Measurements from ENCODE around the gene IRGQ. TPM values are rescaled to one million over a fixed set of nuclear protein-coding genes. Genes with fewer than 3 reads are reported as not detected.
A peak's percentile ranks its signal among the peaks of the same experiment; 100 is the strongest.
"Not testable (repeated sequence)": the region's sequence is repeated elsewhere in the genome, so short reads cannot be mapped to it uniquely, and the experiment has no call there.

IRGQ gene
- polyA plus RNA-seq, 4 donors = 2.0 to 8.8 (median 3.9) TPM

DNA sequence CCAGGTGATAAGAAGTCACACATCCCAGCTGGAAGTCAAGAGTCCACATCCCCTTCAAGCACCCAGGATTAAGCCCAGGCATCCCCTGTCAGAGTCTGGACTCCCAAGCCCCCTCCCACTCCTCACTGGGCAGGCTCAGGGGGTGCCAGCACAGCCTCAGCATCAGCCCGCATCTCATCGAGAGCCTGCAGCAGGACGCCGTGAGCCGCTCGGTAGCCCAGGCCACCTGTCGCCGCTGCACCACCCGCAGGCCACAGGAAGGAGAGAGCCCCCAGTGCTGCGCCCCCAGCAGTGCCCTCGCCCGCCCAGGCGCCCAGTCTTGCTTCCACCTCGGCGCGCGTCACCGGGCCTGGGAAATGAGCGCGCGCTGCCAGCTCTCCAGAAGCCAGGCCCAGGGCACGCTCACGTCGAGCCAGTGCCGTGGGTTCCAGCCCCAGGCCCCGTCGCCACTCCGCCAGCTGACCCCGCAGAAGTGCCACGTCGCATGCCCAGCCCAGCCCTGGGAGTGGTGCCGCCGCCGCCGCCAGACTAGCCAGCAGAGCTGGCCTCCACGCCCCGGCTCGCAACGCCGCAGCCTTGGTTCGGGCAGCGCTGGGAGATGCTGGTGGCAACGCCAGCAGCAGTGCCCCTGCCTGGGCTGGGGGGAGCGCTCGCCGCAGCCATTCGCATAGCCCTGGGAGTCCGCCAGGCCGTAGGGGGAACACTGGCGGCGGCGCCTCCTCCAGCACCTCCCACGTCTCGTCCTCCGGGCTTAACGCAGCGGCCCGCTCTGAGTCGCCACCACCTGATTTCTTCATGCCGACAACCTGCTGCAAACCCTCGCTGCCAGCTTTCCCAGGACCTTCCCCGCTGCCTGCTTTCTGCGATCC lies 3.8 kb downstream of the IRGQ start:
- 97% methylated on average over 58 to 63 of the region's 63 CpGs for WGBS, 3 donors
- no peaks in the 10 kb centered on the region for H3K27me3 ChIP-seq (ENCODE audit: control insufficient read depth in 3 of 3, insufficient read depth in 3 of 3, low read length in 3 of 3)
- H3K9me3 ChIP-seq (ENCODE audit: control insufficient read depth in 2 of 2, insufficient read depth in 1 of 2, low read depth in 1 of 2, low read length in 1 of 2) = no peaks in the 10 kb centered on the region
- H3K4me3 ChIP-seq (ENCODE audit: low read depth in 1 of 3, low read length in 3 of 3) = no peak overlapping the region
- H3K4me1 ChIP-seq (ENCODE audit: control insufficient read depth in 3 of 3, insufficient read depth in 2 of 3, low read depth in 1 of 3, low read length in 2 of 3) = peaks cover under 1 to 12% (median 3%) of the 10 kb centered on the region in 3 donors
- no peak for DNase-seq
- H3K36me3 ChIP-seq (ENCODE audit: control insufficient read depth in 3 of 3, insufficient read depth in 2 of 3, low read depth in 1 of 3, low read length in 3 of 3) = peaks cover 0 to 54% (median 6%) of the 10 kb centered on the region in 3 donors
- no peak overlapping the region for H3K27ac ChIP-seq (ENCODE audit: low read depth in 1 of 3, low read length in 2 of 3)
- FAIRE-seq = no peak

DNA sequence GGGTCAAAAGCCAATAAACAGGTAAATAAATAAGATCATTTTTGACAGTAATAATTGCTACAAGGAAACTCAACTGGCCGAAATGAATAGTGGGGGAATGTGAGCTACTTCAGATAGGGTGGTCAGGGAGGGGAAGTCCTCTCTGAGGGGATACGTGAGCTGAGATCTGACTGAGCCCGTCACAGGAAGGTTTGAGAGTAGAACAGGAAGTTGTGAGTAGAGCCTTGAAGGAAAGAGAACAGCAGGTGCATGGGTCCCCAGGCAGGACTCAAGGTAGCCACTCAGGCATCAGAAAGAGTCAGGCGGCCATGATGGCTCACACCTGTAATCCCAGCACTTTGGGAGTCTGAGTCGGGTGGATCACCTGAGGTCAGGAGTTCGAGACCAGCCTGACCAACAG lies 6.3 kb downstream of the IRGQ start:
- WGBS, 3 donors = 73 to 88% (median 76%) methylated on average over 6 of the region's 6 CpGs
- H3K9me3 ChIP-seq (ENCODE audit: control insufficient read depth in 2 of 2, insufficient read depth in 1 of 2, low read depth in 1 of 2, low read length in 1 of 2) = no peaks in the 10 kb centered on the region
- FAIRE-seq (no peak), DNase-seq (no peak)
- H3K36me3 ChIP-seq (ENCODE audit: control insufficient read depth in 3 of 3, insufficient read depth in 2 of 3, low read depth in 1 of 3, low read length in 3 of 3) = peaks cover 2 to 69% (median 6%) of the 10 kb centered on the region in 3 donors
- peaks cover 0 to 14% (median 0%) of the 10 kb centered on the region in 3 donors for H3K4me1 ChIP-seq (ENCODE audit: control insufficient read depth in 3 of 3, insufficient read depth in 2 of 3, low read depth in 1 of 3, low read length in 2 of 3)
- no peak overlapping the region for H3K4me3 ChIP-seq (ENCODE audit: low read depth in 1 of 3, low read length in 3 of 3)
- H3K27me3 ChIP-seq (ENCODE audit: control insufficient read depth in 3 of 3, insufficient read depth in 3 of 3, low read length in 3 of 3) = no peaks in the 10 kb centered on the region
- H3K27ac ChIP-seq (ENCODE audit: low read depth in 1 of 3, low read length in 2 of 3) = no peak overlapping the region

DNA sequence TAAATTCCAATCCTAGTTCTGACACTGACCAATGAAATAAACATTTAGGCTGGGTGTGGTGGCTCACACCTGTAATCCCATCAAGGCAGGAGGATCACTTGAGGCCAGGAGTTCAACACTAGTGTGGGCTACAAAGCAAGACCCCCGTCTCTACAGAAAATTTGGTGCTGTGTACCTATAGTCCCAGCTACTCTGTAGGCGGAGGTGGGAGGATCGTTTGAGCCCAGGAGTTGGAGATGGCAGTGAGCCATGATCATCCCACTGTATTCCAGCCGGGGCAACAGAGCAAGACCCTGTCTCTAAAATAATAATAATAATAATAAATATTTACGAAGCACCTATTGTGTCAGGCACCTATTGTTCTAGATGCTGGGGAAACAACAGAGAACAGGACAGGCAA lies 6.7 kb downstream of the IRGQ start:
- WGBS, 3 donors = 89 to 91% (median 90%) methylated on average over 5 of the region's 5 CpGs
- Histone ChIP-seq H3K27ac (ENCODE audit: low read depth in 1 of 3, low read length in 2 of 3) (no peak overlapping the region), H3K4me3 (ENCODE audit: low read depth in 1 of 3, low read length in 3 of 3) (no peak overlapping the region), H3K9me3 (ENCODE audit: control insufficient read depth in 2 of 2, insufficient read depth in 1 of 2, low read depth in 1 of 2, low read length in 1 of 2) (no peaks in the 10 kb centered on the region), H3K27me3 (ENCODE audit: control insufficient read depth in 3 of 3, insufficient read depth in 3 of 3, low read length in 3 of 3) (no peaks in the 10 kb centered on the region), H3K36me3 (ENCODE audit: control insufficient read depth in 3 of 3, insufficient read depth in 2 of 3, low read depth in 1 of 3, low read length in 3 of 3) (peaks cover 2 to 69% (median 6%) of the 10 kb centered on the region in 3 donors), H3K4me1 (ENCODE audit: control insufficient read depth in 3 of 3, insufficient read depth in 2 of 3, low read depth in 1 of 3, low read length in 2 of 3) (peaks cover 0 to 14% (median 0%) of the 10 kb centered on the region in 3 donors)
- FAIRE-seq (no peak), DNase-seq (no peak)

DNA sequence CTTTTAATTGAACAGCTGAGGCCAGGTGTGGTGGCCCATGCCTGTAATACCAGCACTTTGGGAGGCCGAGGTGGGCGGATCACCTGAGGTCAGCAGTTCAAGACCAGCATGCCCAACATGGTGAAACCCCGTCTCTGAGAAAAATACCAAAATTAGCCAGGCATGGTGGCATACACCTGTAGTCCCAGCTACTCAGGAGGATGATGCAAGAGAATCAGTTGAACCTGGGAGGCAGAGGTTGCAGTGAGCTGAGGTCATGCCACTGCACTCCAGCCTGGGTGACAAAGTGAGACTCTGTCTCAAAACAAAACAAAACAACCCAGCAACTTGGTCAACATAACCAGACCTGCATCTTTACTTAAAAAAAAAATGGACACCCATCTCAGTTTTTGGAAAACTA lies 8.9 kb downstream of the IRGQ start:
- not testable (repeated sequence) for H3K9me3 ChIP-seq (ENCODE audit: control insufficient read depth in 2 of 2, insufficient read depth in 1 of 2, low read depth in 1 of 2, low read length in 1 of 2); DNase-seq; FAIRE-seq; H3K4me1 ChIP-seq (ENCODE audit: control insufficient read depth in 3 of 3, insufficient read depth in 2 of 3, low read depth in 1 of 3, low read length in 2 of 3); H3K27ac ChIP-seq (ENCODE audit: low read depth in 1 of 3, low read length in 2 of 3); H3K27me3 ChIP-seq (ENCODE audit: control insufficient read depth in 3 of 3, insufficient read depth in 3 of 3, low read length in 3 of 3); H3K4me3 ChIP-seq (ENCODE audit: low read depth in 1 of 3, low read length in 3 of 3)
- H3K36me3 ChIP-seq (ENCODE audit: control insufficient read depth in 3 of 3, insufficient read depth in 2 of 3, low read depth in 1 of 3, low read length in 3 of 3) = peaks cover 0 to 54% (median 2%) of the 10 kb centered on the region in 3 donors
- WGBS, 3 donors = 94 to 99% (median 98%) methylated on average over 3 of the region's 3 CpGs

DNA sequence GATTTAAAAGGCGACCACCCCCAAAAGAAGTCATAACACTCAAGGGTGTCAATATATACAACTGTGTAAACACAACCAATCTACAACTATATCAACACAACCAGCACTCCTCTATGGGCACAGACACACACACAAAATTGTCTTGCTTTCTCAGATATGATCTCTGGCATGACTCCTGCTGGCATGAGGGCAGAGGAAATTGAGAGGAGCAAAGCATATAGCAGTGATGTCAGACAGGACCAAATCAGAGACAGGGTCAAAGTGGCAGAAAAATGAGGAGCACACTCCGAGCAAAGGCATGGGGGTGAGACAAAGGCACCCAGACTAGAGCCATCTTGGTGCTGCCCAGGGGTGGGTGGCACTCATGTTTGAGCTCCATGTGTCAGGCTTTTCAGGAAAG lies 9.6 kb downstream of the IRGQ start:
- Histone ChIP-seq H3K4me3 (ENCODE audit: low read depth in 1 of 3, low read length in 3 of 3) (no peak overlapping the region), H3K9me3 (ENCODE audit: control insufficient read depth in 2 of 2, insufficient read depth in 1 of 2, low read depth in 1 of 2, low read length in 1 of 2) (no peaks in the 10 kb centered on the region), H3K4me1 (ENCODE audit: control insufficient read depth in 3 of 3, insufficient read depth in 2 of 3, low read depth in 1 of 3, low read length in 2 of 3) (peaks cover 0 to 16% (median 0%) of the 10 kb centered on the region in 3 donors), H3K27ac (ENCODE audit: low read depth in 1 of 3, low read length in 2 of 3) (no peak overlapping the region), H3K36me3 (ENCODE audit: control insufficient read depth in 3 of 3, insufficient read depth in 2 of 3, low read depth in 1 of 3, low read length in 3 of 3) (peaks cover 0 to 47% (median 2%) of the 10 kb centered on the region in 3 donors), H3K27me3 (ENCODE audit: control insufficient read depth in 3 of 3, insufficient read depth in 3 of 3, low read length in 3 of 3) (no peaks in the 10 kb centered on the region)
- no peak for FAIRE-seq
- no peak for DNase-seq
- WGBS, 3 donors = 70 to 93% (median 88%) methylated on average over 2 of the region's 2 CpGs

DNA sequence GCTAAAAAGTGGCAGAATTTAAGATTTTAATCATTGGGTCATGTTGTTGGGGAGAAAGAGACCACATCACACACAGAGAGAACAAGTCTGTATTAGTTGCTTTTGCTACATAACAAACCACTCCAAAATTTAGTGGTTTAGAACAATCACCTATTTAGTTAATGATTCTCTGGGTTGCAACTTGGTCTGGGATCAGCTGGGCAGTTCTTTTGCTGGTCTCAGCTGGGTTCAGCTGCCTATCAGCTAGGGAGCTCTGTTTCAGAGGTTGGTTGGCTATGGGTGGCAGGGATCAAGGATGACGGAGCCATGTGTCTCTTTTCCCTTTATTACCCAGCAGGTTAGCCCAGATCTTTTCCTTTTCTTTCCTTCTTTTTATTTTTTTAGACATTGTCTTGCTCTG lies 11.4 kb downstream of the IRGQ start:
- WGBS, 3 donors = 70 to 95% (median 90%) methylated on average over 1 of the region's 1 CpG
- no peaks in the 10 kb centered on the region for H3K27me3 ChIP-seq (ENCODE audit: control insufficient read depth in 3 of 3, insufficient read depth in 3 of 3, low read length in 3 of 3)
- peaks cover 0 to 28% (median 0%) of the 10 kb centered on the region in 3 donors for H3K4me1 ChIP-seq (ENCODE audit: control insufficient read depth in 3 of 3, insufficient read depth in 2 of 3, low read depth in 1 of 3, low read length in 2 of 3)
- no peak overlapping the region for H3K4me3 ChIP-seq (ENCODE audit: low read depth in 1 of 3, low read length in 3 of 3)
- H3K36me3 ChIP-seq (ENCODE audit: control insufficient read depth in 3 of 3, insufficient read depth in 2 of 3, low read depth in 1 of 3, low read length in 3 of 3) = peaks cover 0 to 29% (median 2%) of the 10 kb centered on the region in 3 donors
- FAIRE-seq (no peak), DNase-seq (peak in 1 of 2 donors; percentile 28)
- H3K9me3 ChIP-seq (ENCODE audit: control insufficient read depth in 2 of 2, insufficient read depth in 1 of 2, low read depth in 1 of 2, low read length in 1 of 2) = no peaks in the 10 kb centered on the region
- H3K27ac ChIP-seq (ENCODE audit: low read depth in 1 of 3, low read length in 2 of 3) = peak overlapping the region in 2 of 3 donors; percentile 51 to 70

DNA sequence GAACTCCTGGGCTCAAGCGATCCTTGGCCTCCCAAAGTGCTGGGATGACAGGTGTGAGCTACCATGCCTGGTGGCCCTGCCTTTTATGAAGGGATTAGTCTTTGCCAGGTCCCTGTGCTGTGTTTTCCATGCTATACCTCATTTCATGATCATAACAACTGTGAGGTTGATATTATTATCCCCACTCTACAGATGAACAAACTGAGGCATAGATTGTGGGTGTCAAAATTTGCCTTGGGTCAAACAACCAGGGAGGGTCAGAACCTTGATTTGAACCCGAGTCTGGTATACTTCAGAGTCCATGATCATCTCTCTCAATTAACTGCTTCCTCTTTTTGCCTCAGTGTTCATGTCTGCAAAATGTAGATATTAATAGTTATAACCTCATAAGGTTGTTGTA lies 13.4 kb downstream of the IRGQ start:
- FAIRE-seq (no peak), DNase-seq (no peak)
- Histone ChIP-seq H3K4me1 (ENCODE audit: control insufficient read depth in 3 of 3, insufficient read depth in 2 of 3, low read depth in 1 of 3, low read length in 2 of 3) (peaks cover 0 to 28% (median 0%) of the 10 kb centered on the region in 3 donors), H3K4me3 (ENCODE audit: low read depth in 1 of 3, low read length in 3 of 3) (no peak overlapping the region), H3K9me3 (ENCODE audit: control insufficient read depth in 2 of 2, insufficient read depth in 1 of 2, low read depth in 1 of 2, low read length in 1 of 2) (no peaks in the 10 kb centered on the region), H3K27me3 (ENCODE audit: control insufficient read depth in 3 of 3, insufficient read depth in 3 of 3, low read length in 3 of 3) (no peaks in the 10 kb centered on the region), H3K27ac (ENCODE audit: low read depth in 1 of 3, low read length in 2 of 3) (no peak overlapping the region), H3K36me3 (ENCODE audit: control insufficient read depth in 3 of 3, insufficient read depth in 2 of 3, low read depth in 1 of 3, low read length in 3 of 3) (peaks cover 0 to 23% (median 2%) of the 10 kb centered on the region in 3 donors)
- WGBS, 3 donors = 90 to 93% (median 92%) methylated on average over 2 of the region's 2 CpGs

DNA sequence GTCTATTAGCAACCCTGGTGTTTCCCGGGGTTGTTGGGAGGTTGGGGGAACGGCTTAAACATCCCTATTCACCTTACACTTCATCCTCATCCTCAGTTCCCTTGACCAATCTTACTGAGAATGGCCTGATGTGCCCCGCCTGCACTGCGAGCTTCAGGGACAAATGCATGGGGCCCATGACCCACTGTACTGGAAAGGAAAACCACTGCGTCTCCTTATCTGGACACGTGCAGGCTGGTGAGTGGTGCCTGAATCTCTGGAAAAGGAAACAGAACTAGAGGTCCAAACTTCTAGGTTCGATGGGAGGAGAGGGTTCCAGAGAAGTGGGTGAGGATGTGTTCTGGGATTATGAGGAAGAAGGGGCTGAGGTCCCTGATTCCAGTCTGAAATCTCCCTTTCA lies 14.5 kb downstream of the IRGQ start:
- DNase-seq = peak in 1 of 2 donors; percentile 28
- 65 to 70% (median 66%) methylated on average over 7 of the region's 7 CpGs for WGBS, 3 donors
- no peak overlapping the region for H3K27ac ChIP-seq (ENCODE audit: low read depth in 1 of 3, low read length in 2 of 3)
- H3K9me3 ChIP-seq (ENCODE audit: control insufficient read depth in 2 of 2, insufficient read depth in 1 of 2, low read depth in 1 of 2, low read length in 1 of 2) = no peaks in the 10 kb centered on the region
- H3K4me1 ChIP-seq (ENCODE audit: control insufficient read depth in 3 of 3, insufficient read depth in 2 of 3, low read depth in 1 of 3, low read length in 2 of 3) = peaks cover 0 to 28% (median 0%) of the 10 kb centered on the region in 3 donors
- H3K27me3 ChIP-seq (ENCODE audit: control insufficient read depth in 3 of 3, insufficient read depth in 3 of 3, low read length in 3 of 3) = no peaks in the 10 kb centered on the region
- H3K36me3 ChIP-seq (ENCODE audit: control insufficient read depth in 3 of 3, insufficient read depth in 2 of 3, low read depth in 1 of 3, low read length in 3 of 3) = peaks cover 0 to 21% (median 0%) of the 10 kb centered on the region in 3 donors
- FAIRE-seq = no peak
- peak overlapping the region in 1 of 3 donors; percentile 80 for H3K4me3 ChIP-seq (ENCODE audit: low read depth in 1 of 3, low read length in 3 of 3)

Measured in small intestine (tissue), 7 donors.